ENCODE results near the gene SPRY4.
"Not testable (repeated sequence)": the region's sequence is repeated elsewhere in the genome, so short reads cannot be mapped to it uniquely, and the experiment has no call there.

Gene SPRY4

GRCh38 chr5:142293486-142293885 is 31.3 kb downstream of the SPRY4 start:
- DNase-seq (ENCODE audit: low read depth in 2 of 2) = no peak

GRCh38 chr5:142292808-142293207 is 32.0 kb downstream of the SPRY4 start:
- DNase-seq (ENCODE audit: low read depth in 2 of 2) = no peak

GRCh38 chr5:142292249-142292648 is 32.6 kb downstream of the SPRY4 start:
- DNase-seq (ENCODE audit: low read depth in 2 of 2) = no peak

GRCh38 chr5:142290577-142291299 is 34.1 kb downstream of the SPRY4 start:
- no peak for DNase-seq (ENCODE audit: low read depth in 2 of 2)

- DNase-seq (ENCODE audit: low read depth in 2 of 2) = no peak
These were observed 34.9 kb downstream of the SPRY4 start for GRCh38 chr5:142289708-142290576.

GRCh38 chr5:142287973-142288313 is 36.9 kb downstream of the SPRY4 start:
- no peak for DNase-seq (ENCODE audit: low read depth in 2 of 2)

GRCh38 chr5:142287096-142287972 is 37.5 kb downstream of the SPRY4 start:
- no peak for DNase-seq (ENCODE audit: low read depth in 2 of 2)

- DNase-seq (ENCODE audit: low read depth in 2 of 2) = no peak
These were observed 38.7 kb downstream of the SPRY4 start for GRCh38 chr5:142286111-142286510.

GRCh38 chr5:142283304-142283703 is 41.5 kb downstream of the SPRY4 start:
- DNase-seq (ENCODE audit: low read depth in 2 of 2) = no peak

- DNase-seq (ENCODE audit: low read depth in 2 of 2) = no peak
These were observed 42.9 kb downstream of the SPRY4 start for GRCh38 chr5:142281966-142282365.

GRCh38 chr5:142281008-142281367 is 43.8 kb downstream of the SPRY4 start:
- DNase-seq (ENCODE audit: low read depth in 2 of 2) = no peak

GRCh38 chr5:142280066-142281007 is 44.5 kb downstream of the SPRY4 start:
- no peak for DNase-seq (ENCODE audit: low read depth in 2 of 2)

- DNase-seq (ENCODE audit: low read depth in 2 of 2) = no peak
These were observed 46.2 kb downstream of the SPRY4 start for GRCh38 chr5:142278627-142279026.

- no peak for DNase-seq (ENCODE audit: low read depth in 2 of 2)
These were observed 47.0 kb downstream of the SPRY4 start for GRCh38 chr5:142277796-142278195.

- DNase-seq (ENCODE audit: low read depth in 2 of 2) = no peak
These were observed 48.3 kb downstream of the SPRY4 start for GRCh38 chr5:142276517-142276916.

- no peak for DNase-seq (ENCODE audit: low read depth in 2 of 2)
These were observed 49.3 kb downstream of the SPRY4 start for GRCh38 chr5:142275496-142275895.

GRCh38 chr5:142272596-142272995 is 52.2 kb downstream of the SPRY4 start:
- not testable (repeated sequence) for DNase-seq (ENCODE audit: low read depth in 2 of 2)

GRCh38 chr5:142264084-142264483 is 60.7 kb downstream of the SPRY4 start:
- not testable (repeated sequence) for DNase-seq (ENCODE audit: low read depth in 2 of 2)

GRCh38 chr5:142263346-142263745 is 61.5 kb downstream of the SPRY4 start:
- DNase-seq (ENCODE audit: low read depth in 2 of 2) = no peak

GRCh38 chr5:142262683-142263082 is 62.1 kb downstream of the SPRY4 start:
- DNase-seq (ENCODE audit: low read depth in 2 of 2) = no peak
